ENCODE measurements around the gene GAS5. TPM values are rescaled to one million over a fixed set of nuclear protein-coding genes. Genes with fewer than 3 reads are reported as not detected.
"Not testable (repeated sequence)": the region's sequence is repeated elsewhere in the genome, so short reads cannot be mapped to it uniquely, and the experiment has no call there.

Gene GAS5
- total RNA-seq, 1 experiment from 2014 or later, result 112 TPM

GRCh38 chr1:173860065-173860464 lies 7.7 kb downstream of the GAS5 start:
- Histone ChIP-seq H3K36me3 (ENCODE audit: low read depth, low read length) (peaks cover 29% of the 10 kb centered on the region), H3K9ac (ENCODE audit: low read length) (no peak overlapping the region), H2AFZ (ENCODE audit: low read length) (no peak overlapping the region), H3K27ac (ENCODE audit: low read length) (no peak overlapping the region), H3K4me1 (ENCODE audit: insufficient read depth, low read length) (peaks cover 7% of the 10 kb centered on the region; the same call in 1 of the 2 replicates), H3K4me3 (ENCODE audit: low read length) (no peak overlapping the region), H3F3A (ENCODE audit: low read length, unreplicated experiment) (peaks cover 25% of the 10 kb centered on the region), H3K79me2 (ENCODE audit: low read length) (peaks cover 2% of the 10 kb centered on the region), H3K9me2 (replicated peaks; ENCODE audit: low read length) (no peaks in the 10 kb centered on the region), H3K27me3 (ENCODE audit: low read length) (no peaks in the 10 kb centered on the region), H4K20me1 (ENCODE audit: low read length) (peaks cover 22% of the 10 kb centered on the region), H3K9me3 (ENCODE audit: low read length) (no peaks in the 10 kb centered on the region), H3K4me2 (ENCODE audit: low read length) (no peak overlapping the region)
- ATAC-seq (no peak), DNase-seq (no peak)
- POLR2A ChIA-PET (ENCODE audit: unreplicated experiment), result no interaction called here
- no TSS peak for BruUV-seq (replicated peaks)
- CTCF ChIA-PET, result no interaction called here
- intact Hi-C loops (cut with micrococcal nuclease), result no loop called here
- no peak for TF ChIP-seq CTCF (conservative IDR thresholded peaks at IDR 0.05; ENCODE audit: low read depth, low read length)
- no peak for TF ChIP-seq EZH2 (IDR thresholded peaks at IDR 0.05; ENCODE audit: low read length, unreplicated experiment)
- TF ChIP-seq EZH2phosphoT487 (IDR thresholded peaks at IDR 0.05; ENCODE audit: borderline replicate concordance, low read length), result no peak

GRCh38 chr1:173859547-173859946 lies 8.2 kb downstream of the GAS5 start:
- CTCF ChIA-PET; H3K27ac ChIP-seq (ENCODE audit: low read length); H3K4me2 ChIP-seq (ENCODE audit: low read length); H3K27me3 ChIP-seq (ENCODE audit: low read length); H2AFZ ChIP-seq (ENCODE audit: low read length); H3K9ac ChIP-seq (ENCODE audit: low read length); H3K9me3 ChIP-seq (ENCODE audit: low read length); DNase-seq; H3K9me2 ChIP-seq (replicated peaks; ENCODE audit: low read length); POLR2A ChIA-PET (ENCODE audit: unreplicated experiment); H3K79me2 ChIP-seq (ENCODE audit: low read length); ATAC-seq; BruUV-seq (replicated peaks); H3K4me1 ChIP-seq (ENCODE audit: insufficient read depth, low read length); H3K4me3 ChIP-seq (ENCODE audit: low read length): not testable (repeated sequence)
- intact Hi-C loops (cut with micrococcal nuclease), result loop anchor here (10.0 kb wide), 1 partner anchor 215 kb away; no protein-coding TSS in a partner anchor
- H3F3A ChIP-seq (ENCODE audit: low read length, unreplicated experiment), result peaks cover 20% of the 10 kb centered on the region
- peaks cover 24% of the 10 kb centered on the region for H3K36me3 ChIP-seq (ENCODE audit: low read depth, low read length)
- peaks cover 16% of the 10 kb centered on the region for H4K20me1 ChIP-seq (ENCODE audit: low read length)

- POLR2A ChIA-PET (ENCODE audit: unreplicated experiment), result no interaction called here
- ATAC-seq (no peak), DNase-seq (no peak)
- Histone ChIP-seq H3K36me3 (ENCODE audit: low read depth, low read length) (peaks cover 4% of the 10 kb centered on the region; the same call in 1 of the 2 replicates), H3K9me2 (replicated peaks; ENCODE audit: low read length) (no peaks in the 10 kb centered on the region), H3F3A (ENCODE audit: low read length, unreplicated experiment) (peaks cover 3% of the 10 kb centered on the region), H3K4me3 (ENCODE audit: low read length) (no peak overlapping the region), H3K9me3 (ENCODE audit: low read length) (no peaks in the 10 kb centered on the region), H3K4me2 (ENCODE audit: low read length) (no peak overlapping the region), H3K79me2 (ENCODE audit: low read length) (no peaks in the 10 kb centered on the region), H3K4me1 (ENCODE audit: insufficient read depth, low read length) (no peaks in the 10 kb centered on the region), H2AFZ (ENCODE audit: low read length) (no peak overlapping the region), H3K9ac (ENCODE audit: low read length) (no peak overlapping the region), H3K27ac (ENCODE audit: low read length) (no peak overlapping the region), H3K27me3 (ENCODE audit: low read length) (no peaks in the 10 kb centered on the region), H4K20me1 (ENCODE audit: low read length) (no peaks in the 10 kb centered on the region)
- CTCF ChIA-PET, result no interaction called here
- TF ChIP-seq CTCF (conservative IDR thresholded peaks at IDR 0.05; ENCODE audit: low read depth, low read length) (no peak), EZH2 (IDR thresholded peaks at IDR 0.05; ENCODE audit: low read length, unreplicated experiment) (no peak), EZH2phosphoT487 (IDR thresholded peaks at IDR 0.05; ENCODE audit: borderline replicate concordance, low read length) (no peak)
- intact Hi-C loops (cut with micrococcal nuclease), result loop anchor here (10.0 kb wide), 1 partner anchor 217 kb away; no protein-coding TSS in a partner anchor
- BruUV-seq (replicated peaks), result no TSS peak
These were observed 10.3 kb downstream of the GAS5 start for GRCh38 chr1:173857363-173857917.

Measured in PC-3 (cell line).